Measurements from ENCODE around the gene DLGAP3. TPM values are rescaled to one million over a fixed set of nuclear protein-coding genes. Genes with fewer than 3 reads are reported as not detected.

Gene DLGAP3
- total RNA-seq, 4 donors from 2014 or later: 0.06 to 0.83 (median 0.40) TPM

GRCh38 chr1:34918386-34918976, 11.0 kb downstream of the DLGAP3 start:
- TF ChIP-seq CTCF (IDR thresholded peaks at IDR 0.05) (no peak), EP300 (IDR thresholded peaks at IDR 0.05) (no peak), POLR2AphosphoS5 (IDR thresholded peaks at IDR 0.05) (no peak), POLR2A (IDR thresholded peaks at IDR 0.05; ENCODE audit: low read depth) (no peak)
- peaks cover 0 to 64% (median 0%) of the 10 kb centered on the region in 4 donors for H3K27me3 ChIP-seq
- H3K4me1 ChIP-seq: peaks cover 0 to 5% (median 0%) of the 10 kb centered on the region in 4 donors
- no peaks in the 10 kb centered on the region for H3K9me3 ChIP-seq
- H3K4me3 ChIP-seq: no peak overlapping the region
- intact Hi-C loops (cut with DNase I): no loop called here
- no peaks in the 10 kb centered on the region for H3K36me3 ChIP-seq
- WGBS: 39% methylated on average over 8 of the region's 11 CpGs
- DNase-seq (ENCODE audit: extremely low spot score): no peak
- no peak overlapping the region for H3K27ac ChIP-seq (replicated peaks in 1 of 4)

GRCh38 chr1:34917017-34917416, 12.4 kb downstream of the DLGAP3 start:
- Histone ChIP-seq H3K36me3 (no peaks in the 10 kb centered on the region), H3K4me1 (peaks cover 0 to 5% (median 0%) of the 10 kb centered on the region in 4 donors), H3K9me3 (no peaks in the 10 kb centered on the region), H3K27ac (replicated peaks in 1 of 4) (no peak overlapping the region), H3K4me3 (no peak overlapping the region), H3K27me3 (peaks cover 0 to 49% (median 0%) of the 10 kb centered on the region in 4 donors)
- intact Hi-C loops (cut with DNase I): no loop called here
- TF ChIP-seq POLR2AphosphoS5 (IDR thresholded peaks at IDR 0.05) (no peak), EP300 (IDR thresholded peaks at IDR 0.05) (no peak), POLR2A (IDR thresholded peaks at IDR 0.05; ENCODE audit: low read depth) (no peak), CTCF (IDR thresholded peaks at IDR 0.05) (no peak)
- 87% methylated on average over 6 of the region's 6 CpGs for WGBS
- no peak for DNase-seq (ENCODE audit: extremely low spot score)

GRCh38 chr1:34916104-34916503, 13.3 kb downstream of the DLGAP3 start:
- no peaks in the 10 kb centered on the region for H3K9me3 ChIP-seq
- 81% methylated on average over 4 of the region's 4 CpGs for WGBS
- H3K4me1 ChIP-seq: peaks cover 0 to 5% (median 0%) of the 10 kb centered on the region in 4 donors
- intact Hi-C loops (cut with DNase I): no loop called here
- H3K4me3 ChIP-seq: no peak overlapping the region
- TF ChIP-seq EP300 (IDR thresholded peaks at IDR 0.05) (no peak), POLR2A (IDR thresholded peaks at IDR 0.05; ENCODE audit: low read depth) (no peak), CTCF (IDR thresholded peaks at IDR 0.05) (no peak), POLR2AphosphoS5 (IDR thresholded peaks at IDR 0.05) (no peak)
- no peak overlapping the region for H3K27ac ChIP-seq (replicated peaks in 1 of 4)
- DNase-seq (ENCODE audit: extremely low spot score): no peak
- H3K36me3 ChIP-seq: no peaks in the 10 kb centered on the region
- peaks cover 0 to 40% (median 0%) of the 10 kb centered on the region in 4 donors for H3K27me3 ChIP-seq

- H3K9me3 ChIP-seq: no peaks in the 10 kb centered on the region
- intact Hi-C loops (cut with DNase I): no loop called here
Measured at GRCh38 chr1:34915521-34915920, 13.9 kb downstream of the DLGAP3 start.

More at GRCh38 chr1:34915521-34915920, 13.9 kb downstream of the DLGAP3 start:
- Histone ChIP-seq H3K4me1 (peaks cover 0 to 5% (median 0%) of the 10 kb centered on the region in 4 donors), H3K27ac (replicated peaks in 1 of 4) (no peak overlapping the region), H3K27me3 (peaks cover 0 to 37% (median 1%) of the 10 kb centered on the region in 4 donors), H3K36me3 (no peaks in the 10 kb centered on the region), H3K4me3 (no peak overlapping the region)
- WGBS: 56% methylated on average over 1 of the region's 5 CpGs
- no peak for DNase-seq (ENCODE audit: extremely low spot score)
- TF ChIP-seq POLR2A (IDR thresholded peaks at IDR 0.05; ENCODE audit: low read depth) (no peak), POLR2AphosphoS5 (IDR thresholded peaks at IDR 0.05) (no peak), CTCF (IDR thresholded peaks at IDR 0.05) (no peak), EP300 (IDR thresholded peaks at IDR 0.05) (no peak)

Data from esophagus muscularis mucosa (tissue), 4 donors.